Measurements from ENCODE around the gene ATAD3C. TPM values are rescaled to one million over a fixed set of nuclear protein-coding genes. Genes with fewer than 3 reads are reported as not detected.
"Not testable (repeated sequence)": the region's sequence is repeated elsewhere in the genome, so short reads cannot be mapped to it uniquely, and the experiment has no call there.

The ATAD3C gene
- total RNA-seq, 1 donor from 2014 or later = 0.62 TPM

GRCh38 chr1:1421147-1421906 is 28.2 kb upstream of the ATAD3C start, which contains the start of gene ANKRD65:
ANKRD65 (minus strand) TSS chr1:1421276; CDS start chr1:1421005, 271 bp downstream.
- H3K4me3 Mint-ChIP-seq (ENCODE audit: low read depth) = no peak within 1 kb of the TSS
- no peak for DNase-seq (ENCODE audit: low spot score)
- peaks cover 11% of the 10 kb centered on the region for H3K27me3 Mint-ChIP-seq (ENCODE audit: low read depth)
- peaks cover 8% of the 10 kb centered on the region for H3K4me1 Mint-ChIP-seq (ENCODE audit: low read depth)
- H3K27ac Mint-ChIP-seq = no peak within 1 kb of the TSS
- H3K9me3 Mint-ChIP-seq = no peaks in the 10 kb centered on the region
- intact Hi-C loops (cut with micrococcal nuclease) = no loop called here
- no peaks in the 10 kb centered on the region for H3K36me3 Mint-ChIP-seq (ENCODE audit: low read depth)

- intact Hi-C loops (cut with micrococcal nuclease) = no loop called here
- Mint-ChIP-seq H3K36me3 (ENCODE audit: low read depth) (no peaks in the 10 kb centered on the region), H3K27ac (no peak overlapping the region), H3K4me1 (ENCODE audit: low read depth) (peaks cover 8% of the 10 kb centered on the region), H3K9me3 (no peaks in the 10 kb centered on the region), H3K27me3 (ENCODE audit: low read depth) (peaks cover 11% of the 10 kb centered on the region), H3K4me3 (ENCODE audit: low read depth) (no peak overlapping the region)
- DNase-seq (ENCODE audit: low spot score) = no peak
Observed at GRCh38 chr1:1421907-1422464, 27.5 kb upstream of the ATAD3C start.

- DNase-seq (ENCODE audit: low spot score) = no peak
- Mint-ChIP-seq H3K9me3 (no peaks in the 10 kb centered on the region), H3K36me3 (ENCODE audit: low read depth) (no peaks in the 10 kb centered on the region), H3K27me3 (ENCODE audit: low read depth) (peaks cover 11% of the 10 kb centered on the region), H3K27ac (no peak overlapping the region), H3K4me3 (ENCODE audit: low read depth) (no peak overlapping the region), H3K4me1 (ENCODE audit: low read depth) (peaks cover 7% of the 10 kb centered on the region)
- intact Hi-C loops (cut with micrococcal nuclease) = no loop called here
Observed at GRCh38 chr1:1422465-1423244, 26.8 kb upstream of the ATAD3C start.

- H3K36me3 Mint-ChIP-seq (ENCODE audit: low read depth) = no peaks in the 10 kb centered on the region
- DNase-seq (ENCODE audit: low spot score) = no peak
- intact Hi-C loops (cut with micrococcal nuclease) = no loop called here
- peaks cover 11% of the 10 kb centered on the region for H3K27me3 Mint-ChIP-seq (ENCODE audit: low read depth)
- H3K4me1 Mint-ChIP-seq (ENCODE audit: low read depth) = peaks cover 4% of the 10 kb centered on the region
- H3K4me3 Mint-ChIP-seq (ENCODE audit: low read depth) = no peak overlapping the region
- no peaks in the 10 kb centered on the region for H3K9me3 Mint-ChIP-seq
- no peak overlapping the region for H3K27ac Mint-ChIP-seq
Observed at GRCh38 chr1:1423245-1423597, 26.3 kb upstream of the ATAD3C start.

- intact Hi-C loops (cut with micrococcal nuclease) = no loop called here
- no peaks in the 10 kb centered on the region for H3K9me3 Mint-ChIP-seq
- peaks cover 17% of the 10 kb centered on the region for H3K27me3 Mint-ChIP-seq (ENCODE audit: low read depth)
- no peak overlapping the region for H3K27ac Mint-ChIP-seq
- no peaks in the 10 kb centered on the region for H3K36me3 Mint-ChIP-seq (ENCODE audit: low read depth)
- DNase-seq (ENCODE audit: low spot score) = no peak
- peaks cover 4% of the 10 kb centered on the region for H3K4me1 Mint-ChIP-seq (ENCODE audit: low read depth)
- no peak overlapping the region for H3K4me3 Mint-ChIP-seq (ENCODE audit: low read depth)
Observed at GRCh38 chr1:1424707-1425106, 24.8 kb upstream of the ATAD3C start.

- H3K36me3 Mint-ChIP-seq (ENCODE audit: low read depth) = no peaks in the 10 kb centered on the region
- H3K4me3 Mint-ChIP-seq (ENCODE audit: low read depth) = no peak overlapping the region
- H3K9me3 Mint-ChIP-seq = no peaks in the 10 kb centered on the region
- no peak for DNase-seq (ENCODE audit: low spot score)
- H3K27me3 Mint-ChIP-seq (ENCODE audit: low read depth) = peaks cover 22% of the 10 kb centered on the region
- H3K4me1 Mint-ChIP-seq (ENCODE audit: low read depth) = peaks cover 4% of the 10 kb centered on the region
- H3K27ac Mint-ChIP-seq = no peak overlapping the region
- intact Hi-C loops (cut with micrococcal nuclease) = no loop called here
Observed at GRCh38 chr1:1425426-1425752, 24.1 kb upstream of the ATAD3C start.

- peaks cover 22% of the 10 kb centered on the region for H3K27me3 Mint-ChIP-seq (ENCODE audit: low read depth)
- DNase-seq (ENCODE audit: low spot score) = no peak
- intact Hi-C loops (cut with micrococcal nuclease) = no loop called here
- no peaks in the 10 kb centered on the region for H3K9me3 Mint-ChIP-seq
- peaks cover 4% of the 10 kb centered on the region for H3K4me1 Mint-ChIP-seq (ENCODE audit: low read depth)
- no peak overlapping the region for H3K4me3 Mint-ChIP-seq (ENCODE audit: low read depth)
- H3K36me3 Mint-ChIP-seq (ENCODE audit: low read depth) = no peaks in the 10 kb centered on the region
- no peak overlapping the region for H3K27ac Mint-ChIP-seq
Observed at GRCh38 chr1:1425753-1426495, 23.6 kb upstream of the ATAD3C start.

GRCh38 chr1:1426496-1427105 is 22.9 kb upstream of the ATAD3C start:
- Mint-ChIP-seq H3K4me3 (ENCODE audit: low read depth) (no peak overlapping the region), H3K4me1 (ENCODE audit: low read depth) (peaks cover 4% of the 10 kb centered on the region), H3K27ac (no peak overlapping the region), H3K27me3 (ENCODE audit: low read depth) (peaks cover 22% of the 10 kb centered on the region), H3K36me3 (ENCODE audit: low read depth) (no peaks in the 10 kb centered on the region), H3K9me3 (no peaks in the 10 kb centered on the region)
- DNase-seq (ENCODE audit: low spot score) = no peak
- intact Hi-C loops (cut with micrococcal nuclease) = no loop called here

GRCh38 chr1:1427106-1427819 is 22.2 kb upstream of the ATAD3C start:
- Mint-ChIP-seq H3K27me3 (ENCODE audit: low read depth) (peaks cover 22% of the 10 kb centered on the region), H3K36me3 (ENCODE audit: low read depth) (no peaks in the 10 kb centered on the region), H3K4me1 (ENCODE audit: low read depth) (peaks cover 4% of the 10 kb centered on the region), H3K4me3 (ENCODE audit: low read depth) (no peak overlapping the region), H3K9me3 (no peaks in the 10 kb centered on the region), H3K27ac (no peak overlapping the region)
- no peak for DNase-seq (ENCODE audit: low spot score)
- intact Hi-C loops (cut with micrococcal nuclease) = no loop called here

- intact Hi-C loops (cut with micrococcal nuclease) = no loop called here
- H3K9me3 Mint-ChIP-seq = no peaks in the 10 kb centered on the region
Observed at GRCh38 chr1:1427820-1428148, 21.7 kb upstream of the ATAD3C start.

GRCh38 chr1:1428174-1428573 is 21.3 kb upstream of the ATAD3C start:
- Mint-ChIP-seq H3K4me3 (ENCODE audit: low read depth) (peak overlapping the region; percentile 27), H3K27ac (no peak overlapping the region), H3K4me1 (ENCODE audit: low read depth) (no peaks in the 10 kb centered on the region), H3K27me3 (ENCODE audit: low read depth) (peaks cover 22% of the 10 kb centered on the region), H3K36me3 (ENCODE audit: low read depth) (no peaks in the 10 kb centered on the region), H3K9me3 (no peaks in the 10 kb centered on the region)
- intact Hi-C loops (cut with micrococcal nuclease) = no loop called here
- DNase-seq (ENCODE audit: low spot score) = no peak

More at GRCh38 chr1:1427820-1428148, 21.7 kb upstream of the ATAD3C start:
- H3K27ac Mint-ChIP-seq = no peak overlapping the region
- H3K4me1 Mint-ChIP-seq (ENCODE audit: low read depth) = peaks cover 2% of the 10 kb centered on the region
- peaks cover 22% of the 10 kb centered on the region for H3K27me3 Mint-ChIP-seq (ENCODE audit: low read depth)
- H3K36me3 Mint-ChIP-seq (ENCODE audit: low read depth) = no peaks in the 10 kb centered on the region
- no peak for DNase-seq (ENCODE audit: low spot score)
- no peak overlapping the region for H3K4me3 Mint-ChIP-seq (ENCODE audit: low read depth)

GRCh38 chr1:1428967-1429366 is 20.5 kb upstream of the ATAD3C start:
- H3K4me1 Mint-ChIP-seq (ENCODE audit: low read depth); H3K4me3 Mint-ChIP-seq (ENCODE audit: low read depth); H3K27ac Mint-ChIP-seq; H3K36me3 Mint-ChIP-seq (ENCODE audit: low read depth); DNase-seq (ENCODE audit: low spot score); H3K9me3 Mint-ChIP-seq; intact Hi-C loops (cut with micrococcal nuclease): not testable (repeated sequence)
- H3K27me3 Mint-ChIP-seq (ENCODE audit: low read depth) = peaks cover 22% of the 10 kb centered on the region

Measured in activated T-helper 2 cell treated with anti-CD3 and anti-CD28 coated beads, Interferon-gamma antibody, Interleukin-2, Interleukin-4, amounts not matched to agents 10 μg/mL and 5 μg/mL and 100 μg/mL, durations not matched to agents 14 hours and 24 hours and 36 hours (primary cell).